GM12875 (cell line): Measurements from ENCODE around the gene ALG1L2.
"Not testable (repeated sequence)": the region's sequence is repeated elsewhere in the genome, so short reads cannot be mapped to it uniquely, and the experiment has no call there.

ENCODE experiments used
- H3K4me3 ChIP-seq: one replicate; pipeline ENCODE4 v1.5.1; 2011; ENCODE audit warnings: low read depth, low read length, control low read depth
- CTCF ChIP-seq: IDR thresholded peaks from 2 replicates; pipeline ENCODE4 v1.5.1; 2011; ENCODE audit warnings: low read depth, mild to moderate bottlenecking, control low read depth, inconsistent platforms, low read length, moderate library complexity, borderline replicate concordance; ENCODE audit not compliant: insufficient read depth

ALG1L2 gene

GRCh38 chr3:130081351-130081881 is at the start of gene ALG1L2:
TSS of gene ALG1L2 (plus strand) at chr3:130081831. CDS start at chr3:130082017, 186 bp downstream.
- no peak for TF ChIP-seq CTCF

GRCh38 chr3:130037126-130037815 is 44.4 kb upstream of the ALG1L2 start:
- not testable (repeated sequence) for H3K4me3 ChIP-seq

More at GRCh38 chr3:130081351-130081881, at the start of gene ALG1L2:
- no peak within 1 kb of the TSS for H3K4me3 ChIP-seq

- H3K4me3 ChIP-seq, result not testable (repeated sequence)
Measured at GRCh38 chr3:130042736-130043135, 38.9 kb upstream of the ALG1L2 start.

- H3K4me3 ChIP-seq, result not testable (repeated sequence)
Measured at GRCh38 chr3:130043658-130044057, 38.0 kb upstream of the ALG1L2 start.

- no peak for TF ChIP-seq CTCF
- no peak overlapping the region for H3K4me3 ChIP-seq
Measured at GRCh38 chr3:130044370-130044769, 37.3 kb upstream of the ALG1L2 start.

- no peak for TF ChIP-seq CTCF
- H3K4me3 ChIP-seq, result no peak overlapping the region
Measured at GRCh38 chr3:130048726-130049125, 32.9 kb upstream of the ALG1L2 start.

- not testable (repeated sequence) for H3K4me3 ChIP-seq
Measured at GRCh38 chr3:130052366-130052765, 29.3 kb upstream of the ALG1L2 start.

- H3K4me3 ChIP-seq, result not testable (repeated sequence)
Measured at GRCh38 chr3:130052965-130053364, 28.7 kb upstream of the ALG1L2 start.

- H3K4me3 ChIP-seq, result not testable (repeated sequence)
Measured at GRCh38 chr3:130057536-130058266, 23.9 kb upstream of the ALG1L2 start.

GRCh38 chr3:130058267-130058657 is 23.4 kb upstream of the ALG1L2 start:
- H3K4me3 ChIP-seq, result not testable (repeated sequence)

GRCh38 chr3:130058716-130059115 is 22.9 kb upstream of the ALG1L2 start:
- H3K4me3 ChIP-seq, result not testable (repeated sequence)

GRCh38 chr3:130059162-130059561 is 22.5 kb upstream of the ALG1L2 start:
- H3K4me3 ChIP-seq, result not testable (repeated sequence)
